Caco-2 (cell line): ENCODE measurements around the gene ASTN2. TPM values are rescaled to one million over a fixed set of nuclear protein-coding genes. Genes with fewer than 3 reads are reported as not detected.

Experiments used
- BruUV-seq: library from RNA; stranded (reverse); fragments of 400-500 nt; replicated peaks from 2 replicates; lab custom pipeline; 2021; lab: Mats Ljungman, UMichigan
- CTCF ChIA-PET: fragments of 300-600 bp; sonication (Branson Sonifier 250); formaldehyde crosslinking; loops from one replicate; lab custom pipeline; 2022; ENCODE audit warnings: antibody characterized with exemption; lab: Charles Lee
- POLR2A ChIA-PET: fragments of 300-600 bp; sonication (Branson Sonifier 250); formaldehyde crosslinking; loops from one replicate; lab custom pipeline; 2022; ENCODE audit warnings: antibody characterized with exemption; lab: Charles Lee
- DNase-seq, 2 experiments: peaks; one replicate each; pipeline versions ENCODE4 v3.0.0 to v3.0.0-alpha.2; 2020 to 2022
- H3K27me3 ChIP-seq: replicated peaks from 2 replicates; pipeline ENCODE4 v1.6.0; 2011; ENCODE audit warnings: low read length; ENCODE audit not compliant: control insufficient read depth, insufficient read depth
- H3K36me3 ChIP-seq: 2 replicates; pipeline ENCODE4 v1.5.1; 2011; ENCODE audit warnings: low read length; ENCODE audit not compliant: control insufficient read depth, insufficient read depth
- H3K4me1 ChIP-seq: fragments of 250-450 bp; sonication (Bioruptor Pico); 2 replicates; pipeline ENCODE4 v1.5.1; 2020; ENCODE audit warnings: mild to moderate bottlenecking
- H3K4me3 ChIP-seq: 2 replicates; pipeline ENCODE4 v1.5.1; 2011; ENCODE audit warnings: low read depth, mild to moderate bottlenecking, control low read depth, low read length
- H3K9me3 ChIP-seq: fragments of 250-450 bp; sonication (Bioruptor Pico); 2 replicates; pipeline ENCODE4 v1.5.1; 2020; ENCODE audit warnings: mild to moderate bottlenecking, moderate library complexity
- H3K27ac Mint-ChIP-seq: one replicate; pipeline ENCODE4 v1.8.0; 2022; ENCODE audit warnings: mixed read lengths; ENCODE audit not compliant: unreplicated experiment
- H3K27me3 Mint-ChIP-seq: one replicate; pipeline ENCODE4 v1.8.0; 2022; ENCODE audit warnings: mixed read lengths; ENCODE audit not compliant: insufficient read depth, unreplicated experiment
- H3K36me3 Mint-ChIP-seq: one replicate; pipeline ENCODE4 v1.8.0; 2022; ENCODE audit warnings: mild to moderate bottlenecking, mixed read lengths; ENCODE audit not compliant: insufficient read depth, unreplicated experiment
- H3K4me1 Mint-ChIP-seq: one replicate; pipeline ENCODE4 v1.8.0; 2022; ENCODE audit warnings: low read depth, mixed read lengths; ENCODE audit not compliant: unreplicated experiment
- H3K4me3 Mint-ChIP-seq: one replicate; pipeline ENCODE4 v1.8.0; 2022; ENCODE audit warnings: mild to moderate bottlenecking, moderate library complexity, mixed read lengths; ENCODE audit not compliant: unreplicated experiment
- H3K9me3 Mint-ChIP-seq: one replicate; pipeline ENCODE4 v1.8.0; 2022; ENCODE audit warnings: mixed read lengths; ENCODE audit not compliant: unreplicated experiment
- intact Hi-C: fragments of 100-400 bp; cut with micrococcal nuclease; formaldehyde crosslinking; loops from one replicate; pipeline ENCODE4 v1.10.0; 2022; ENCODE audit not compliant: unreplicated experiment
- total RNA-seq: library from RNA; stranded (reverse); gene quantifications from 2 replicates; pipeline ENCODE4 v1.2.3, GENCODE V29; 2022
- TF ChIP-seq, protein P1 (sequence below), 2 experiments: fragments of 200-600 bp in 1 of 2; IDR thresholded peaks; 1 replicate in 1 of 2; 2 replicates in 1 of 2; pipeline versions ENCODE4 v1.5.1 to v1.8.0; 2011 to 2022; ENCODE audit warnings: antibody characterized with exemption in 1 of 2, control low read depth in 1 of 2, inconsistent platforms in 1 of 2, low read depth in 1 of 2, low read length in 1 of 2, mild to moderate bottlenecking in 1 of 2, moderate library complexity in 1 of 2; ENCODE audit not compliant: insufficient read depth in 1 of 2, severe bottlenecking in 1 of 2, unreplicated experiment in 1 of 2

The ASTN2 gene
- total RNA-seq, 1 experiment from 2014 or later: 12.7 TPM

DNA sequence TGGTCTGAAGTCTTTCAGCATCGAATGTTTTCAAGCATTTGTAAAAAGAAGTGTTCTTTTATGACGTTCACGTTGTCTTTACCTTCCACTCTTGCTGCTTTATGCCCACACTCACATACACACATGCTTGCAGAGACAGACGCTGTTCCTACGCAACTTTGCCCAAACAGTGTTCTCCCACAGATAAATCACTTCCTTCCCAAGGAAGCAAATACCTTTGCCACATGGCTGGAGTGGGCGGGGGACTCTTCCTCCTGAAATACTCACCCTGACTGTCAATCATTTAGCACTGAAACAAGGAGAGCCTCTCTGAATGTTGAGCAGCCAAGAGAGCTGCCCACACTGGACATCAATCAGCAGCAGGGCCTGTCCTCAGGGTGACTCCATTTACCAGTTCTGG, 22.4 kb upstream of the ASTN2 start:
- TF ChIP-seq, protein P1, sequence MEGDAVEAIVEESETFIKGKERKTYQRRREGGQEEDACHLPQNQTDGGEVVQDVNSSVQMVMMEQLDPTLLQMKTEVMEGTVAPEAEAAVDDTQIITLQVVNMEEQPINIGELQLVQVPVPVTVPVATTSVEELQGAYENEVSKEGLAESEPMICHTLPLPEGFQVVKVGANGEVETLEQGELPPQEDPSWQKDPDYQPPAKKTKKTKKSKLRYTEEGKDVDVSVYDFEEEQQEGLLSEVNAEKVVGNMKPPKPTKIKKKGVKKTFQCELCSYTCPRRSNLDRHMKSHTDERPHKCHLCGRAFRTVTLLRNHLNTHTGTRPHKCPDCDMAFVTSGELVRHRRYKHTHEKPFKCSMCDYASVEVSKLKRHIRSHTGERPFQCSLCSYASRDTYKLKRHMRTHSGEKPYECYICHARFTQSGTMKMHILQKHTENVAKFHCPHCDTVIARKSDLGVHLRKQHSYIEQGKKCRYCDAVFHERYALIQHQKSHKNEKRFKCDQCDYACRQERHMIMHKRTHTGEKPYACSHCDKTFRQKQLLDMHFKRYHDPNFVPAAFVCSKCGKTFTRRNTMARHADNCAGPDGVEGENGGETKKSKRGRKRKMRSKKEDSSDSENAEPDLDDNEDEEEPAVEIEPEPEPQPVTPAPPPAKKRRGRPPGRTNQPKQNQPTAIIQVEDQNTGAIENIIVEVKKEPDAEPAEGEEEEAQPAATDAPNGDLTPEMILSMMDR (IDR thresholded peaks at IDR 0.05; ENCODE audit: insufficient read depth in 1 of 2, low read depth in 1 of 2, low read length in 1 of 2, severe bottlenecking in 1 of 2, unreplicated experiment in 1 of 2): no peak
- no TSS peak for BruUV-seq
- no peaks in the 10 kb centered on the region for H3K27me3 ChIP-seq
- Mint-ChIP-seq H3K9me3 (no peaks in the 10 kb centered on the region), H3K27ac (no peak overlapping the region), H3K4me1 (no peaks in the 10 kb centered on the region), H3K36me3 (no peaks in the 10 kb centered on the region), H3K4me3 (no peak overlapping the region), H3K27me3 (peaks cover 7% of the 10 kb centered on the region)
- H3K4me1 ChIP-seq: no peaks in the 10 kb centered on the region
- no peak for DNase-seq
- intact Hi-C loops: no loop called here
- H3K9me3 ChIP-seq: no peaks in the 10 kb centered on the region
- ChIA-PET CTCF (no interaction called here), POLR2A (no interaction called here)
- H3K4me3 ChIP-seq: no peak overlapping the region
- no peaks in the 10 kb centered on the region for H3K36me3 ChIP-seq

DNA sequence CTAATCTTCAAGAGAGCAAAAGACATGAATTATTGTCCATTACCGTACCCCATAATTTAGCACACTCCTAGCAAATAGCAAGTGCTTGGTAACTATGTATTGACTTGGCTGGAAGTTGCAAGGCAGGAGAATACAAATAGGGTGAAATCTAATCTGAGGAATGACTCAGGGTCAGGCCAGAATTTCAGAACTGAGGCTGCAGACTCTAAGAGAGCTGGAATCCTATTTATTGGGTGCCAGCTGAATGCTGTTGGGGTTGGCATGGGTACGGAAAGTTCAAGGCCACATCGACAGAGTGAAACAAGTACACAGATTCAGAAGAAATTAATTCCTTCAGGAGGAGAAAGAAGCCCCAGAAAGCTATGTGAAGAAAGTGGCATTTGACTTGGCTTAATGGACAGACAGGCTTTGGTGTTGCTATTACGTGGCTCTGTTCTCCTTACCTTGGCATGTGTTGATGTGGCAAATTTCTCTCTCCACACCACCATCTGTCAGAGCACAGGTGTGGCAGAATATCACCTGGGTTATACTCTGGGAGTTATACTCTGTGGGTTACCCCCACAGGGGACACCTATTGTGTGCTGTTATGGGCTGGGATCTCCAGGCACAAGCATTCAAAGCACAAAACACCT, 20.9 kb upstream of the ASTN2 start:
- H3K4me3 Mint-ChIP-seq: no peak overlapping the region
- POLR2A ChIA-PET: no interaction called here
- peaks cover 4% of the 10 kb centered on the region for H3K27me3 Mint-ChIP-seq
- no peaks in the 10 kb centered on the region for H3K4me1 ChIP-seq
- H3K9me3 ChIP-seq: no peaks in the 10 kb centered on the region
- DNase-seq: no peak
- BruUV-seq: no TSS peak
- H3K36me3 Mint-ChIP-seq: no peaks in the 10 kb centered on the region
- H3K4me1 Mint-ChIP-seq: no peaks in the 10 kb centered on the region
- CTCF ChIA-PET: no interaction called here
- H3K27ac Mint-ChIP-seq: no peak overlapping the region
- intact Hi-C loops: no loop called here
- H3K9me3 Mint-ChIP-seq: no peaks in the 10 kb centered on the region
- no peak overlapping the region for H3K4me3 ChIP-seq
- H3K36me3 ChIP-seq: no peaks in the 10 kb centered on the region
- TF ChIP-seq, protein P1 (IDR thresholded peaks at IDR 0.05; ENCODE audit: insufficient read depth in 1 of 2, low read depth in 1 of 2, low read length in 1 of 2, severe bottlenecking in 1 of 2, unreplicated experiment in 1 of 2): no peak
- H3K27me3 ChIP-seq: no peaks in the 10 kb centered on the region

DNA sequence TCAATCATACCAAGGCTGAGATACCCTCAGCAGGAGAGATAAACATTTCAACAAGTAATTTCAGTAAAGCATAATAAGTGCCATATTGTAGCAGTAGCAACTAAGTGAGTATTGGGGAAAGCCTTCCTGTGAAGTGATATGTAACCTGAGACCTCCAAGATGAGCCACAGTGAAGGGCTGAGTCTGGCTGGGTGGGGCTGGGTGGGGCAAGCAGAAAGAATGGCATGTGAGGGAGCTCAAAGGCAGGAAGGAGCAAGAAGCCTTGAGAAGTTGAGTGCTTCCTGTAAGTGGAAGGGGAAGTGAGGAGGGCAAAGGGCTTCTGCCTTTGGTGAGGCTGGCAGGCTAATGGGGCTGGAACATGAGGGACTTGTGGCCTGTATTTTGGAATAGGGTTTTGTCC, 19.7 kb upstream of the ASTN2 start:
- ChIA-PET CTCF (interaction anchor here (1.1 kb wide), 1 partner anchor 53 kb away, joined by 3 read pairs; no protein-coding TSS in a partner anchor), POLR2A (no interaction called here)
- H3K4me1 Mint-ChIP-seq: no peaks in the 10 kb centered on the region
- DNase-seq: no peak
- no peaks in the 10 kb centered on the region for H3K9me3 Mint-ChIP-seq
- H3K27ac Mint-ChIP-seq: no peak overlapping the region
- TF ChIP-seq, protein P1 (IDR thresholded peaks at IDR 0.05; ENCODE audit: insufficient read depth in 1 of 2, low read depth in 1 of 2, low read length in 1 of 2, severe bottlenecking in 1 of 2, unreplicated experiment in 1 of 2): no peak
- H3K4me3 Mint-ChIP-seq: no peak overlapping the region
- Histone ChIP-seq H3K36me3 (no peaks in the 10 kb centered on the region), H3K4me1 (no peaks in the 10 kb centered on the region), H3K27me3 (no peaks in the 10 kb centered on the region), H3K4me3 (no peak overlapping the region), H3K9me3 (no peaks in the 10 kb centered on the region)
- BruUV-seq: no TSS peak
- intact Hi-C loops: no loop called here
- H3K27me3 Mint-ChIP-seq: peaks cover 4% of the 10 kb centered on the region
- no peaks in the 10 kb centered on the region for H3K36me3 Mint-ChIP-seq
